WERI-Rb-1 (cell line): ENCODE measurements around the gene PRRT4.

Experiments used
- DNase-seq: peaks from one replicate; pipeline ENCODE4 v3.0.0-alpha.2; 2020
- H3K27ac ChIP-seq: fragments of 250-450 bp; sonication (Bioruptor Pico); 2 replicates; pipeline ENCODE4 v1.5.1; 2020; ENCODE audit warnings: mild to moderate bottlenecking, moderate library complexity
- H3K27me3 ChIP-seq: fragments of 250-450 bp; sonication (Bioruptor Pico); 2 replicates; pipeline ENCODE4 v1.5.1; 2021; ENCODE audit warnings: mild to moderate bottlenecking, low read depth, moderate library complexity; ENCODE audit not compliant: insufficient read depth, severe bottlenecking
- H3K36me3 ChIP-seq: fragments of 250-450 bp; sonication (Bioruptor Pico); 2 replicates; pipeline ENCODE4 v1.5.1; 2020; ENCODE audit warnings: mild to moderate bottlenecking, moderate library complexity
- H3K4me3 ChIP-seq: 2 replicates; pipeline ENCODE4 v1.5.1; 2011; ENCODE audit warnings: low read depth, mild to moderate bottlenecking, control low read depth, low read length
- H3K9me3 ChIP-seq: fragments of 250-450 bp; sonication (Bioruptor Pico); 2 replicates; pipeline ENCODE4 v1.5.1; 2021; ENCODE audit warnings: mild to moderate bottlenecking, moderate library complexity; ENCODE audit not compliant: severe bottlenecking
- TF ChIP-seq, protein P1 (sequence below): IDR thresholded peaks from 2 replicates; pipeline ENCODE4 v1.5.1; 2011; ENCODE audit warnings: low read depth, mild to moderate bottlenecking, control low read depth, inconsistent platforms, low read length

PRRT4 gene

DNA sequence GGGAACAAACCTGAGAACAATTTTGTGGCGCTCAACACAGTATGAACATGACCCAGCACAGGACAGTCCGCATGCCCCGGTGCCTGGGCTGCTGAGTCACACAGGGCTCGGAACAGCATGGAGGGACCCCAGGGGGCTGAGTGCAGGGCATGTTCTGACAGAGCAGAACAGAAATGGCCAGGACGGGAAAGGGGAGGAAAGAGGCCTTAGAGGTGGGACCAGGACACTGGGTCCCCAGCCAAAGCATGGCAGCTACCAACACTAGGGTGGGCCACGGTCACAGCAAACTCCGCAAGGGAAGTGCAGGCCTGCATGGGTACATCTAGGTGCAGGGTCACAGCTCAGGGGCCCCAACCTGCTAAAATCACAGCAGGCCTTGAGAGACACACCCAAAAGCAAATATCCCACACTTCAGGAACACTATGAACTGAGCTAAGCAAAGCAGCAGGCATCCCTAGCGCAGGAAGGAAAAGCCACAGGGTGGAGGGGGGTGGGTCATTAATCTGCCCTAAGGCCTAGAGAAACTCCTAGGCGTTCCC lies 42.7 kb upstream of the PRRT4 start:
- Histone ChIP-seq H3K9me3 (no peaks in the 10 kb centered on the region), H3K27ac (no peak overlapping the region), H3K4me3 (no peak overlapping the region), H3K27me3 (no peaks in the 10 kb centered on the region), H3K36me3 (peaks cover 34% of the 10 kb centered on the region)
- TF ChIP-seq, protein P1, sequence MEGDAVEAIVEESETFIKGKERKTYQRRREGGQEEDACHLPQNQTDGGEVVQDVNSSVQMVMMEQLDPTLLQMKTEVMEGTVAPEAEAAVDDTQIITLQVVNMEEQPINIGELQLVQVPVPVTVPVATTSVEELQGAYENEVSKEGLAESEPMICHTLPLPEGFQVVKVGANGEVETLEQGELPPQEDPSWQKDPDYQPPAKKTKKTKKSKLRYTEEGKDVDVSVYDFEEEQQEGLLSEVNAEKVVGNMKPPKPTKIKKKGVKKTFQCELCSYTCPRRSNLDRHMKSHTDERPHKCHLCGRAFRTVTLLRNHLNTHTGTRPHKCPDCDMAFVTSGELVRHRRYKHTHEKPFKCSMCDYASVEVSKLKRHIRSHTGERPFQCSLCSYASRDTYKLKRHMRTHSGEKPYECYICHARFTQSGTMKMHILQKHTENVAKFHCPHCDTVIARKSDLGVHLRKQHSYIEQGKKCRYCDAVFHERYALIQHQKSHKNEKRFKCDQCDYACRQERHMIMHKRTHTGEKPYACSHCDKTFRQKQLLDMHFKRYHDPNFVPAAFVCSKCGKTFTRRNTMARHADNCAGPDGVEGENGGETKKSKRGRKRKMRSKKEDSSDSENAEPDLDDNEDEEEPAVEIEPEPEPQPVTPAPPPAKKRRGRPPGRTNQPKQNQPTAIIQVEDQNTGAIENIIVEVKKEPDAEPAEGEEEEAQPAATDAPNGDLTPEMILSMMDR: no peak
- DNase-seq: no peak

DNA sequence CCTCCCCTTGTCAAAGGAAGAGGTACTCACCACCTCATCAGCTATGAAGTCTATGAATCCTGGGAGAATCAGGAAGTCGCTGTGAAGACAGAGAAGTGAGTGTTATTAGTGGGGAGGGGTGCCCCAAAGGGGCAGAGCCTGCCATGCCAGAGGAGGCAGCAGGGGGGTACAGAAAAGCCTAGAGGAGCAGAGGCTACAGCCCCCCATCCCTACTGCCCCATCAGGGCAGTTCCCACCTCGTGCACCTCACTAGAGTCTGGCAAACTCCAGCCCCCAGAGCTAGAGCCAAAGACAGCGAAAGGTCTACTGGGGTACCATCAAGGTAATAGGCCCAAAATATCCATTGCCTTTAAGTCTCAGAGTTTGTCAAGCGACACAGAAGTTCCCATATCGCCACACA lies 42.2 kb upstream of the PRRT4 start:
- Histone ChIP-seq H3K27ac (no peak overlapping the region), H3K27me3 (no peaks in the 10 kb centered on the region), H3K36me3 (peaks cover 37% of the 10 kb centered on the region), H3K4me3 (no peak overlapping the region), H3K9me3 (no peaks in the 10 kb centered on the region)
- no peak for DNase-seq
- TF ChIP-seq, protein P1: no peak

GRCh38 chr7:128402356-128402755 lies 40.9 kb upstream of the PRRT4 start:
- no peaks in the 10 kb centered on the region for H3K27me3 ChIP-seq
- no peak for DNase-seq
- H3K27ac ChIP-seq: no peak overlapping the region
- TF ChIP-seq, protein P1: no peak
- H3K9me3 ChIP-seq: no peaks in the 10 kb centered on the region
- H3K36me3 ChIP-seq: peaks cover 48% of the 10 kb centered on the region
- H3K4me3 ChIP-seq: no peak overlapping the region

DNA sequence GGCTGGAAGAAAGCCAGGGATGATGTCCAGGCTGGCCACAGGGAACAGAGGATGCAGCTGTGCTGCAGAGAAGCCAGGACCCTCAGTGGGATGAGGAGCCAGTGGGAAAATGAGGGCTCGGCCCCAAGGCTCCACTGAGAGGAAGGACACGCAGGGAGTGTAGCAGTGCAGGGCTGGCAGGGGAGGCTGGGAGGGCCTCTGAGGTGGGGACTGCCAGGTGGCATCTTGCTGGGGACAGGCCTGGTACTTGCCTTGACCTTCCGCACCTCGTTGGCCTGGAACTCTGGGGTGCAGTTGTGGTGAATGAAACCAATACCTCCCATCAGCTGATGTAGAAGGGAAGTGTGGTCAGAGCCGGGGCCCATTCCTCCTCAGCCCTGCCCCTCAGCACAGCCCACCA lies 39.1 kb upstream of the PRRT4 start:
- H3K27ac ChIP-seq: no peak overlapping the region
- no peaks in the 10 kb centered on the region for H3K9me3 ChIP-seq
- TF ChIP-seq, protein P1: no peak
- DNase-seq: no peak
- no peaks in the 10 kb centered on the region for H3K27me3 ChIP-seq
- H3K4me3 ChIP-seq: no peak overlapping the region
- H3K36me3 ChIP-seq: peaks cover 61% of the 10 kb centered on the region

GRCh38 chr7:128399991-128400390 lies 38.5 kb upstream of the PRRT4 start:
- H3K27ac ChIP-seq: no peak overlapping the region
- H3K36me3 ChIP-seq: peaks cover 64% of the 10 kb centered on the region
- no peaks in the 10 kb centered on the region for H3K9me3 ChIP-seq
- DNase-seq: no peak
- H3K27me3 ChIP-seq: no peaks in the 10 kb centered on the region
- TF ChIP-seq, protein P1: no peak
- H3K4me3 ChIP-seq: no peak overlapping the region

- DNase-seq: no peak
- TF ChIP-seq, protein P1: no peak
- Histone ChIP-seq H3K9me3 (no peaks in the 10 kb centered on the region), H3K4me3 (no peak overlapping the region), H3K27ac (no peak overlapping the region), H3K27me3 (no peaks in the 10 kb centered on the region), H3K36me3 (peaks cover 76% of the 10 kb centered on the region)
Measured at GRCh38 chr7:128398841-128399135, 37.3 kb upstream of the PRRT4 start.
